K562 (cell line): Measurements from ENCODE around the gene PRMT7. TPM values are rescaled to one million over a fixed set of nuclear protein-coding genes. Genes with fewer than 3 reads are reported as not detected.
A peak's percentile ranks its signal among the peaks of the same experiment; 100 is the strongest.

Source experiments
- ARID1B ChIP-seq: fragments of 450-650 bp; IDR thresholded peaks from 2 replicates; pipeline ENCODE4 v1.6.1; 2016; ENCODE audit warnings: antibody characterized with exemption, mild to moderate bottlenecking, inconsistent platforms
- BRCA1 ChIP-seq, 2 experiments: fragments of 450-650 bp in 1 of 2; sonication (generic) in 1 of 2; formaldehyde crosslinking in 1 of 2; IDR thresholded peaks; 2 replicates each; pipeline versions ENCODE4 v1.5.0 to v1.6.1; 2017 to 2020; ENCODE audit warnings: mild to moderate bottlenecking in 1 of 2, missing genetic modification reagents in 1 of 2
- CREB1 ChIP-seq, 2 experiments: sonication (generic) in 1 of 2; formaldehyde crosslinking in 1 of 2; IDR thresholded peaks; 2 replicates each; pipeline versions ENCODE4 v1.6.1 to v1.8.0; 2012 to 2022; ENCODE audit warnings: inconsistent platforms in 1 of 2, mild to moderate bottlenecking in 1 of 2, missing genetic modification reagents in 1 of 2, moderate library complexity in 1 of 2
- DNMT1 ChIP-seq: fragments of 450-650 bp; IDR thresholded peaks from 2 replicates; pipeline ENCODE4 v1.6.1; 2016; ENCODE audit warnings: antibody characterized with exemption, mild to moderate bottlenecking
- FOXP1 ChIP-seq: sonication (generic); formaldehyde crosslinking; IDR thresholded peaks from 2 replicates; pipeline ENCODE4 v1.8.0; 2022; ENCODE audit warnings: mild to moderate bottlenecking, missing genetic modification reagents
- KDM5B ChIP-seq: fragments of 200-600 bp; sonication (generic); IDR thresholded peaks from 2 replicates; pipeline ENCODE4 v1.6.1; 2012; ENCODE audit warnings: low read depth, mild to moderate bottlenecking, moderate library complexity, low read length, control low read depth, inconsistent platforms; ENCODE audit not compliant: insufficient replicate concordance
- MEIS2 ChIP-seq: fragments of 450-650 bp; IDR thresholded peaks from 2 replicates; pipeline ENCODE4 v1.6.1; 2014; ENCODE audit warnings: mild to moderate bottlenecking; ENCODE audit not compliant: partially characterized antibody
- MYC ChIP-seq, 2 experiments: fragments of 250-450 bp in 1 of 2; sonication (Bioruptor Pico) in 1 of 2; IDR thresholded peaks; 2 replicates each; pipeline versions ENCODE4 v1.5.1 to v1.6.1; 2012 to 2021; ENCODE audit warnings: low read depth in 2 of 2, borderline replicate concordance in 1 of 2, improper control_type of control experiment in 1 of 2, low read length in 1 of 2, mild to moderate bottlenecking in 1 of 2, moderate library complexity in 1 of 2
- PCBP1 ChIP-seq: fragments of 200-400 bp; formaldehyde crosslinking; IDR thresholded peaks from 2 replicates; pipeline ENCODE4 v1.6.1; 2018; ENCODE audit warnings: mild to moderate bottlenecking, low read depth, low read length; ENCODE audit not compliant: poor library complexity, severe bottlenecking
- PCBP2 ChIP-seq: fragments of 200-400 bp; formaldehyde crosslinking; IDR thresholded peaks from 2 replicates; pipeline ENCODE4 v1.6.1; 2018; ENCODE audit warnings: low read length, low read depth, mild to moderate bottlenecking, moderate library complexity; ENCODE audit not compliant: poor library complexity, severe bottlenecking
- PHF21A ChIP-seq: fragments of 450-650 bp; IDR thresholded peaks from 2 replicates; pipeline ENCODE4 v1.6.1; 2017; ENCODE audit warnings: low read depth, borderline replicate concordance
- POLR2H ChIP-seq: IDR thresholded peaks from 2 replicates; pipeline ENCODE4 v1.6.1; 2016; ENCODE audit warnings: missing genetic modification characterization, low read depth, mild to moderate bottlenecking, control low read depth, missing compliant biosample characterization, moderate library complexity
- RBBP5 ChIP-seq: fragments of 200-600 bp; sonication (generic); IDR thresholded peaks from 2 replicates; pipeline ENCODE4 v1.6.1; 2012; ENCODE audit warnings: borderline replicate concordance, mild to moderate bottlenecking, low read length, control low read depth, inconsistent platforms; ENCODE audit not compliant: insufficient read depth, poor library complexity, severe bottlenecking
- RNF2 ChIP-seq: sonication (generic); IDR thresholded peaks from 2 replicates; pipeline ENCODE4 v1.6.1; 2016
- SIN3A ChIP-seq, 2 experiments: fragments of 150-350 bp in 1 of 2; IDR thresholded peaks; 2 replicates each; pipeline ENCODE4 v1.6.1; 2011 to 2016; ENCODE audit warnings: borderline replicate concordance in 2 of 2, low read depth in 2 of 2, low read length in 2 of 2, mild to moderate bottlenecking in 2 of 2, moderate library complexity in 2 of 2; ENCODE audit not compliant: control insufficient read depth in 1 of 2
- SRSF9 ChIP-seq: fragments of 200-400 bp; formaldehyde crosslinking; IDR thresholded peaks from 2 replicates; pipeline ENCODE4 v1.6.1; 2017; ENCODE audit warnings: low read depth, low read length, borderline replicate concordance
- STAT5B ChIP-seq: fragments of 250-450 bp; sonication (Bioruptor Pico); IDR thresholded peaks from 2 replicates; pipeline ENCODE4 v1.8.0; 2021; ENCODE audit warnings: mild to moderate bottlenecking, inconsistent platforms
- TCF3 ChIP-seq: sonication (generic); formaldehyde crosslinking; IDR thresholded peaks from 2 replicates; pipeline ENCODE4 v1.4.0; 2020; ENCODE audit warnings: mild to moderate bottlenecking, missing genetic modification reagents
- TEAD1 ChIP-seq, 2 experiments: fragments of 450-650 bp in 1 of 2; sonication (generic) in 1 of 2; formaldehyde crosslinking; IDR thresholded peaks; 2 replicates each; pipeline versions ENCODE4 v1.4.0 to v1.8.0; 2020 to 2022; ENCODE audit warnings: mild to moderate bottlenecking in 2 of 2, missing genetic modification reagents in 1 of 2
- ZBTB33 ChIP-seq: sonication (generic); formaldehyde crosslinking; IDR thresholded peaks from 2 replicates; pipeline ENCODE4 v1.8.1; 2023; ENCODE audit warnings: mild to moderate bottlenecking, missing genetic modification reagents
- ZNF280B ChIP-seq: fragments of 250-450 bp; sonication (Bioruptor Pico); IDR thresholded peaks from 2 replicates; pipeline ENCODE4 v1.5.1; 2021; ENCODE audit warnings: mild to moderate bottlenecking
- ZNF668 ChIP-seq: fragments of 250-450 bp; sonication (Bioruptor Pico); IDR thresholded peaks from 2 replicates; pipeline ENCODE4 v1.8.0; 2022; ENCODE audit warnings: mild to moderate bottlenecking, inconsistent platforms
- polyA plus RNA-seq, 8 experiments: library from polyadenylated mRNA; depleted of rRNA in 4 of 8; stranded (reverse) in 5 of 8; unstranded in 3 of 8; fragments of >200 nt; fragmentation: Nextera tagmentation in 2 of 8; fragmentation: Illumina TruSeq in 1 of 8; extraction: Ambion mirVana in 2 of 8; extraction: Trizol in 1 of 8; gene quantifications; 2 replicates each; pipeline versions ENCODE4 v1.2.1 to v1.2.3, GENCODE V29; 2011 to 2014; ENCODE audit warnings: inconsistent platforms in 1 of 8, missing spikeins in 1 of 8
- total RNA-seq, 7 experiments: library from RNA; depleted of rRNA in 6 of 7; stranded (reverse); fragments of >200 nt in 6 of 7; fragmentation: Illumina TruSeq in 2 of 7; extraction: Trizol in 2 of 7; gene quantifications; 2 replicates each; pipeline versions ENCODE4 v1.2.1 to v1.2.3, GENCODE V29; 2011 to 2021; ENCODE audit warnings: low replicate concordance in 1 of 7

The PRMT7 gene
- total and polyA plus RNA-seq, 9 of the 15 experiments (the other 6 are each of a cell fraction or from before 2014, with no cell fraction given), result 6.4 to 88.8 (median 73.1) TPM

GRCh38 chr16:68264128-68265077 is 46.4 kb upstream of the PRMT7 start, which contains the start of gene SLC7A6 (continued):
- TF ChIP-seq TCF3 (CRISPR knock-in tag), result peak; percentile 17; the same call in 1 of the 2 replicates
- peak; percentile 78 for TF ChIP-seq KDM5B
- no peak for TF ChIP-seq RBBP5
- peak; percentile 57 for TF ChIP-seq MYC (IDR thresholded peaks at IDR 0.05; ENCODE audit: low read depth, low read length)
- peak; percentile 81 for TF ChIP-seq MYC (CRISPR knock-in tag; IDR thresholded peaks at IDR 0.05; ENCODE audit: borderline replicate concordance, low read depth)
- no peak for TF ChIP-seq PCBP2
- TF ChIP-seq MEIS2, result no peak
- TF ChIP-seq PHF21A, result no peak
- peak; percentile 27 for TF ChIP-seq PCBP1
- TF ChIP-seq ZBTB33 (CRISPR knock-in tag), result 0 out of 2 replicates have a peak, but pooled peaks have one; percentile 28
- TF ChIP-seq SRSF9, result no peak
- peak; percentile 47 to 62; a peak in 1 of 4 replicates for TF ChIP-seq TEAD1 (CRISPR knock-in tag; IDR thresholded peaks at IDR 0.05)
- peak in 1 of 2 experiments; percentile 51; a peak in 2 of 4 replicates for TF ChIP-seq SIN3A (IDR thresholded peaks at IDR 0.05; ENCODE audit: borderline replicate concordance in 2 of 2, control insufficient read depth in 1 of 2, low read depth in 2 of 2, low read length in 2 of 2)
- 0 out of 2 replicates have a peak, but pooled peaks have one; percentile 30 for TF ChIP-seq RNF2
- no peak for TF ChIP-seq BRCA1 (IDR thresholded peaks at IDR 0.05)
- TF ChIP-seq BRCA1 (CRISPR knock-in tag; IDR thresholded peaks at IDR 0.05), result no peak
- no peak for TF ChIP-seq ZNF668
- no peak for TF ChIP-seq ZNF280B (CRISPR knock-in tag)
- TF ChIP-seq FOXP1, result no peak
- no peak for TF ChIP-seq POLR2H (tag)
- peak; percentile 76 for TF ChIP-seq CREB1 (IDR thresholded peaks at IDR 0.05)
- peak; percentile 56 for TF ChIP-seq CREB1 (CRISPR knock-in tag; IDR thresholded peaks at IDR 0.05)
- TF ChIP-seq DNMT1, result no peak
- TF ChIP-seq ARID1B, result 0 out of 2 replicates have a peak, but pooled peaks have one; percentile 28
- TF ChIP-seq STAT5B (CRISPR knock-in tag), result no peak
